HG02981 (cell line): ENCODE measurements around the gene FDXACB1.

Experiments
- ATAC-seq: cut with Tn5 transposase; IDR thresholded peaks from one replicate; pipeline ENCODE4 v1.9.1; 2021; ENCODE audit warnings: mild to moderate bottlenecking, moderate library complexity; ENCODE audit not compliant: unreplicated experiment

The FDXACB1 gene

GRCh38 chr11:111878849-111879636 lies at the start of gene FDXACB1, which contains the start of gene CFAP68:
TSS of gene FDXACB1 (minus strand) at chr11:111879165. CDS start at chr11:111879132, 33 bp downstream.
TSS of gene CFAP68 (plus strand) at chr11:111879541. CDS start at chr11:111879561, 20 bp downstream.
- ATAC-seq, result peak; percentile 90

GRCh38 chr11:111926505-111927391 lies 47.8 kb upstream of the FDXACB1 start:
- peak; percentile 87 for ATAC-seq

- no peak for ATAC-seq
Observed at GRCh38 chr11:111925953-111926352, 47.0 kb upstream of the FDXACB1 start.

GRCh38 chr11:111923951-111924350 lies 45.0 kb upstream of the FDXACB1 start:
- no peak for ATAC-seq

- ATAC-seq, result no peak
Observed at GRCh38 chr11:111923351-111923788, 44.4 kb upstream of the FDXACB1 start.

GRCh38 chr11:111922803-111923202 lies 43.8 kb upstream of the FDXACB1 start:
- no peak for ATAC-seq

GRCh38 chr11:111921541-111922230 lies 42.7 kb upstream of the FDXACB1 start:
- ATAC-seq, result no peak

- no peak for ATAC-seq
Observed at GRCh38 chr11:111920908-111921307, 41.9 kb upstream of the FDXACB1 start.

- ATAC-seq, result no peak
Observed at GRCh38 chr11:111918390-111919256, 39.7 kb upstream of the FDXACB1 start, which contains the start of gene C11orf52. TSS of gene C11orf52 (plus strand) at chr11:111918913. CDS start at chr11:111918973, 60 bp downstream.

GRCh38 chr11:111917788-111918187 lies 38.8 kb upstream of the FDXACB1 start:
- no peak for ATAC-seq

- no peak for ATAC-seq
Observed at GRCh38 chr11:111917312-111917711, 38.3 kb upstream of the FDXACB1 start.

- no peak for ATAC-seq
Observed at GRCh38 chr11:111916768-111917167, 37.8 kb upstream of the FDXACB1 start.

- no peak for ATAC-seq
Observed at GRCh38 chr11:111913997-111914396, 35.0 kb upstream of the FDXACB1 start.

- no peak for ATAC-seq
Observed at GRCh38 chr11:111913031-111913861, 34.3 kb upstream of the FDXACB1 start.

GRCh38 chr11:111912535-111912934 lies 33.6 kb upstream of the FDXACB1 start, which contains the start of gene HSPB2:
TSS of gene HSPB2 (plus strand) at chr11:111912734. CDS start at chr11:111912830, 96 bp downstream.
- no peak for ATAC-seq

GRCh38 chr11:111911563-111912401 lies 32.8 kb upstream of the FDXACB1 start, which contains the start of gene CRYAB:
TSS of gene CRYAB (minus strand) at chr11:111911770. CDS start at chr11:111911724, 46 bp downstream.
- ATAC-seq, result no peak

- no peak for ATAC-seq
Observed at GRCh38 chr11:111910676-111911562, 32.0 kb upstream of the FDXACB1 start.
